ENCODE results near the gene SLC9B1.
"Not testable (repeated sequence)": the region's sequence is repeated elsewhere in the genome, so short reads cannot be mapped to it uniquely, and the experiment has no call there.

Gene SLC9B1

DNA sequence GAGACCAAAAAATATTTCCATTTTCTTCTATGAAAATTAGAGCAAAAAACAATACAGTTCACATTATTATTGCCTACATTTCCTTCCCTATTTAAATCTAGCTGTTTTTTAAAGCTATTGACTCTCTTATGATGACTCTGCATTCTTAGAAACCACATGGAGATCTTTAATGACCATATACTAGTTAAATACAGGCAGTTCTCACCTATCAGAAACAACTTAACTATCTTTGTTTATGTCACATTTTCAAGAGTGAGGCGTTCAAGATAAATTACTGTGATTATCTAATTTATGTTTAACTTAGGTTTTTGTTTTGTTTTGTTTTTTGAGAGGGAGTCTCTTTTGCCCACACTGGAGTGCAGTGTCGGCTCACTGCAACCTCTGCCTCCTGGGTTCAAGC lies 147.7 kb downstream of the SLC9B1 start:
- DNase-seq = no peak

DNA sequence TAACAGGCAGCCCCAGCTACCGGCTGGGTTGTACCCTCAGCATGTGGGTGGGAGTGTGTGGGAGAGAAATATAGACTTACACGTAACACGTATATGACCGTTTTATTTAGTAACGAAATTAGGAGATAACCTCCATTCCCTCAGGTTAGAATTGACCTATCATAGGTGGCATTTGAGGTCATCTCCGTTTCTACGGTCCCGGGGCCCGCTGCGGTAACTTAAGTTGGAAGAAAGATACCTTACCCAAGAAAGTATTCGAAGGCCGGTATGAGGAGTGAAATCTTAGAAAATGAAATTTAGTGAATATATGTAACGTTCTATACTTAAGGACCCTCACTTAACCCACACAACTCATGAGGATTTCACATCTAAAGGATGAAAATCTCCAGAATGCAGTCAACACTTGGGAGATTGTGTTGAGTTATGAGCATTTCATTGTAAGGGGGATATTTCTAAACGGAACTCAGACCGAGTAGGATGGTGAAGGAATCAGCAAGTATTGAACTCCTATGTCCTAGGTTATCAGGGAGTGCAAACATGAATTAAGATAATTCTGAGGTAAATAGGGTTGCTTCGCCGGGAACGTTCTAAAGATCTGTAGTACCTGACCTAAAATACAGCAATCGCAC lies 149.8 kb downstream of the SLC9B1 start:
- DNase-seq = peak; percentile 24

DNA sequence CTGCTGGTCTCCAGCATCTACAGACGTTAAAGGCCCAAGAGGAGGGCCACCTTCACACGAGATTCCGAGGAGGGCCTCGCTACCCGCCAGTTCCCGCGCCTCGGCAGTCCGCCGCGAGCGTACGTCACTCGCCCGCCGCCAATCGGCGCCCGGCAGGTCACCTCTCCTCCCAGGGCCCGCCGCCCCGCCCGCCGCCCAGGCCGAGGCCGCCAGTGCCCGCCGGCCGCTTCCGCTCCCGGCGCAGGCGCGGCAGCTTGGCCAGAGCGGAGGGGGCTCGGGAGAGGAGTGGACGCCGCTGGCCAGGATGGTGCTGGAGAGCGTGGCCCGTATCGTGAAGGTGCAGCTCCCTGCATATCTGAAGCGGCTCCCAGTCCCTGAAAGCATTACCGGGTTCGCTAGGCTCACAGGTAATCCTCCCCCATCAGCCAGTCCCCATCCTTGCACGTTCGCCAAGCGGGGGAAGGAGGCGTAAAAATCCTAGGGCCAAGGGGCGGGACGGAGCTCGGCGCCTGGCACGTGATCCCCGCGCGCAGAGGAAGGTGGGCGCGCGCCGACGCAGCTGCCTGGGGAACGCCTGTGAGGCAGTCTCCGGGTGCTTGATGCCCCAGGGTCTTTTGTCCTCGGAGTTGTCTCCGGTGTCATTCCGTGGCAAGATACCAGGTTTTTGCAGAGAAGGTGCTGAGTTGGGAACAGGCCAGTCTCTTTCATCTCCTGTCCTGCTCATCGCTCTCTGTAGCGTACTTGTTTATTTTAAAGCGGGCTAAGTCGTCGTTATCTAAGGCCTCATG lies 150.5 kb downstream of the SLC9B1 start, which contains the start of gene CISD2:
CISD2 (plus strand) TSS at position 212 of the 788 bp plus-strand sequence; CDS start at position 305, 93 bp downstream.
- peak; percentile 93 for DNase-seq

DNA sequence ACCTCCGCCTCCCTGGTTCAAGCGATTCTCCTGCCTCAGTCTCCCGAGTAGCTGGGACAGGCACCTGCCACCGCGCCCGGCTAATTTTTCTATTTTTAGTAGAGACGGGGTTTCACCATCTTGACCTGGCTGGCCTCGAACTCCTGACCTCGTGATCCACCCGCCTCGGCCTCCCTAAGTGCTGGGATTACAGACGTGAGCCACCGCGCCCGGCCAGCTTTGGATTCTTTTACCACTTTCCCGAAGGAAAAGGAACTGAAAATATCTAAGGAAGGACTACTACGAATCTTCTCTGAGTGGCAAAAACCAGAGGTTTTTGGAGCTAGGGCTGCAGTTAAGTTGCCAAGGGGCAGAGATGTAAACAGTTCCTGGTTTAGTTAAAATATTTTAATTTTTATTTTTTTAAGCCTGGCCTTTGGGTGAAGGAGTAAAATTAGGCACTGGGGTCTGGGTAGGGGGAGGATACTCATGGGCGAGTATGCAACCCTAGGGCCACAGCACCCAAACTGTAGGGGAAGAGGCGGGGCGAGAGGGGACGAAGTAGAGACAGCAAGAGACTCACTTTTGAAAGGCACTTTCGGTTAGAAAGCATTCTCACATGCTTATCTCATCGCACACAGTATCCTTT lies 151.2 kb downstream of the SLC9B1 start:
- no peak for DNase-seq

DNA sequence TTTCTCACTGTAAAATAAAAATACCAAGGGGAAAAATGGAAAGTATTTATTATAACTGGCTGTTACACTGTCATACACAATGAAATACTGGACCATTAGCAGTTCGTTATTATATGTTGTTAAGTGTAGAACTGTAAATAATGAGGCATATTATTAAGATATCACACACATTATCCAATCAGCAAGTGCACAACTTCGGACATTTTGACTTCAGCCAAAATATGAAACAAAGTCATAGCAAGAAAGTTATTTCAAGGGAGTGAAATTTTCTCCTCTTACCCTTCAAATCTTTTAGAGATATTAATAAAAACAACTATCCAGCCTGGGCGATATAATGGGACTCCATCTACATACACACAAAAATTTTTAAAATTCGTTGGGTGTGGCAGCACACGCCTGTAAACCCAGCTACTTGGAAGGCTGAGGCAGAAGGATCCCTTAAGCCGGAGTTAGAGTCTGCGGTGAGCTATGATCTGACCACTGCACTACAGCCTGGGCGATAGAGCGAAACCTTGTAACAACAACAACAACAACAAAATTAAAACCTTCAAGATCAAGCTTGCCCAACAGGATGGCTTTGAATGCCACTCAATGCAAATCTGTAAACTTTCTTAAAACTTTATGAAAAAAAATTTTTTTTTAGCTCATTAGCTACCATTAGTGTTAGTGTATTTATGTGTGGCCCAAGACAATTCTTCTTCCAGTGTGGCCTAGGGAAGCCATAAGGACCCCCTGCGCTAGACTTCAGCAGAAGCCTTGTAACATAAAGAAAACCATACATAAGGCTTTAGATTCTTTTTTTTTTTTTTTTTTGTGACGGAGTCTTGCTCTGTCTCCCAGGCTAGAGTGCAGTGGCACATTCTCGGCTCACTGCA lies 152.0 kb downstream of the SLC9B1 start:
- peak; percentile 22 for DNase-seq

DNA sequence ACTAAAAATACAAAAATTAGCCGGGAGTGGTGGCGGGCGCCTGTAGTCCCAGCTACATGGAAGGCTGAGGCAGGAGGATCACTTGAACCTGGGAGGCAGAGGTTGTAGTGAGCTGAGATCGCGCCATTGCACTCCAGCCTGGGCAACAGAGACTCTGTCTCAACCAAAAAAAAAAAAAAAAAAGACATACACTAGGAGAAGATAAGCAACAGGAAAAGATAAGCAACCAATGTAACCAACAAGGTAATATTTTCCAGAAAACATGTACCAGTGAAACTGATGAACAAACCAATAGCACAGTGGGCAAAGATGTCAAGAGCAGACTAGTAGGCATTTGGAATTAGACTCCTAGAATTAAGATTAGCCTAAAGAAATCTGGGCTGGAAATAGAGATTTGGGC lies 154.2 kb downstream of the SLC9B1 start:
- DNase-seq = not testable (repeated sequence)

DNA sequence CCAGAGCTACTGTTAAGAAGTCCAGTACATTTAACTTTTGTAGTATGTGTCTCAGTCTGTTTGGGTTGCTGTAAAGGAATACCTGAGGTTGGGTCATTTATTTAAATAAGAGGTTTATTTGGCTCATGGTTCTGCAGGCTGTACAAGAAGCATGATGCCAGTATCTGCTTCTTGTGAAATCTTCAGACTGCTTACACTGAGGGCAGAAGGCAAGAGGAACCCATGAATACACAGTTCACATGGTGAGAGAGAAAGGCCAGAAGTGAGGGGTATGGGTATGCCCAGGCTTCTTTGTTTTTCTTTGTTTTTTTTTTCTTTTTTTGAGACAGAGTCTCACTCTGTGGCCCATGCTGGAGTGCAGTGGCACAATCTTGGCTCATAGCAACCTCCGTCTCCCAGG lies 156.8 kb downstream of the SLC9B1 start:
- DNase-seq = no peak

DNA sequence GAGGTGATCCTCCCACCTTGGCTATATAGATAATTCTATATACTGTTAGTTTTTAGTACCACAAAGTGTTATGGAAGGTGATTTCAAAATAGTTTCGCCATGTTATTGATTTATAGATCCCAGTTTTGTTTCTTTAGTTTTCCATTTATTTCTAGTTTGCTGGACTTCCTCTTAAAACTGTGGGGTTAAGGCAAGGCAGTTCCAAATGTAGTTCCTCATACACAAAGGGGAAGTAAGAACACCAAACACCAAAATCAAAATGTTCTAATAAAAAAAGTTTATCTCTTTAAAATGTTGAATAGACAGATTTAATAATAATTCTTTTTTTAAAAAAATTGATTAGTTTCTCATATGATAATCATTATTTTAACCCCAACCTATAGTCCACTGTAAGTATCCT lies 157.5 kb downstream of the SLC9B1 start:
- no peak for DNase-seq

DNA sequence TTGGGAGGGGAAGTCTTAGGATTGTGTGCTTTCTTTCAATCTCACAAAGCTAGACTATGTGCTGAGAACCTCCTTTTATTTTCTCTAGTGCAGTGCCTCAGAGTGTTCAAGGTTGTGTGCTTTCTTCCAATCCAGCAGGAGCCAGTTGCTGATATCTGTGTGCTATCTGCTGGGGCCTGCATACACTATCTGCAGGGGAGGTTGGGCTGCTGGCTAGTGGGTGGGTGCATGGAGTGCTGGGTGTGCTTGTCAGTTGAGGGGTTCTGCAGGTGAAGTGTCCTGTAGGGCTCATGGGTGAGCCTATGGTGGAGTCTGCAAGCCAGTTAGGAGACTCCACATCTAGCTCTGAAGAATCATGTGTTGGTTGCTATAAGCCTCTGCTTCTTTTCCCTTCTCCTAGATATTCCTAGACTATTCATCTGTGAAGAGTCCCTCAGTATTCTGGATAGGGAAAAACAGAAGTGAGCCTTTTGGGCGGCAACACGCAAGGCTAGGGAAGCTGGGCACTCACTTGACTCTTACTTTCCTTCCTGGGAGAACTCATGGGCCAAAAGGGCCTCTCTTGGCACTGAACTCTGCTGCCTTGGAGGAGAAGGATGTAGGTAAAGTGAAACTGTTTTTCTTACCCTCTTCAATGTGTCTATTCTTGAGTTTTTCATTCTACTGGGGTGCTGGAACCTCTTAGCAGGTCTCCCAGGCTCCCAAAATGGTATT lies 158.7 kb downstream of the SLC9B1 start:
- no peak for DNase-seq

DNA sequence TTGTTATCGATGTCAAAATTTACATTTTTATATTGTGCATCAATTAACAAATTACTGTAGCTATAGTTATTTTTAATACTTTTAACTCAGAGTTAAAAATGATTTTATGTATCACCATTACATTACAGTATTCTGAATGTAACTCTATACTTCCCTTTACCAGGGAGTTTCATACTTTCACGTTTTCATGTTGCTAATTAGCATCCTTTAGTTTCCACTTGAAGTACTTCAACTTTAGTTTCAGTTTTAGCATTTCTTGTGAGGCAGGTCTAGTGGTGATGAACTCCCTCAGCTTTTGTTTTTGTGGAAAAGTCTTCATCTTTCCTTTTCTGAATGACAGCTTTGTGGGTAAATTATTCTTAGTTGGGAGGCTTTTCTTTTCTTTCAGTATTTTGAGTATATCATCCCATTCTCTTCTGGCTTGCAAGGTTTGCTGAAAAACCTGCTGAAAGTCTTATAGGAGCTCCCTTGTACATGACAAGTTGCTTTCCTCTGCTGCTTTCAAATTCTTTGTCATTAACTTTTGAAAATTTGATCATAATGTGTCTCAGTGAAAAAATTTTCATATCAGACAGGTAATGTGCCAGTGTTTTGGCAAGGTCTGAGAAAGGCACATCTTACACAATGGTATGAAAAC lies 160.6 kb downstream of the SLC9B1 start:
- DNase-seq = no peak
